LNCaP clone FGC (cell line): ENCODE results near the gene NT5DC2.

ENCODE experiments used
- DNase-seq: peaks from one replicate; pipeline ENCODE4 v3.0.0-alpha.2; 2011; ENCODE audit warnings: low read depth
- H3K4me3 ChIP-seq: 2 replicates; pipeline ENCODE4 v1.5.1; 2011; ENCODE audit warnings: mild to moderate bottlenecking, low read depth, low read length, control low read depth
- CTCF ChIP-seq: IDR thresholded peaks from 2 replicates; pipeline ENCODE4 v1.5.1; 2012; ENCODE audit warnings: mild to moderate bottlenecking; ENCODE audit not compliant: control insufficient read depth, insufficient read depth; ENCODE audit errors: extremely low read depth

Gene NT5DC2

GRCh38 chr3:52532838-52533622, 627 bp downstream of the NT5DC2 start:
- H3K4me3 ChIP-seq, result peak overlapping the region; percentile 64
- DNase-seq, result no peak
- TF ChIP-seq CTCF, result no peak

GRCh38 chr3:52532517-52532837, 1.2 kb downstream of the NT5DC2 start:
- no peak for DNase-seq
- TF ChIP-seq CTCF, result no peak
- peak overlapping the region; percentile 64 for H3K4me3 ChIP-seq

GRCh38 chr3:52531860-52532516, 1.7 kb downstream of the NT5DC2 start:
- TF ChIP-seq CTCF, result no peak
- DNase-seq, result no peak
- peak overlapping the region; percentile 64 for H3K4me3 ChIP-seq

GRCh38 chr3:52530918-52531826, 2.5 kb downstream of the NT5DC2 start:
- DNase-seq, result no peak
- TF ChIP-seq CTCF, result no peak
- no peak overlapping the region for H3K4me3 ChIP-seq

- DNase-seq, result no peak
- H3K4me3 ChIP-seq, result no peak overlapping the region
- no peak for TF ChIP-seq CTCF
These were observed 4.0 kb downstream of the NT5DC2 start for GRCh38 chr3:52529376-52530333.

- H3K4me3 ChIP-seq, result no peak overlapping the region
- DNase-seq, result no peak
- no peak for TF ChIP-seq CTCF
These were observed 4.9 kb downstream of the NT5DC2 start for GRCh38 chr3:52528586-52529375.
